Tibial nerve (tissue), 4 donors: ENCODE data around the gene KLHL13.

ENCODE experiments used
- EP300 ChIP-seq, 2 donors: sonication (generic); formaldehyde crosslinking; IDR thresholded peaks; one replicate each; pipeline ENCODE4 v1.6.1; 2017; ENCODE audit warnings: antibody characterized with exemption in 2 of 2, mild to moderate bottlenecking in 1 of 2
- TF ChIP-seq, protein P1 (sequence below), 5 experiments: fragments of 200-600 bp in 3 of 5; fragments of 450-650 bp in 2 of 5; sonication (generic) in 3 of 5; IDR thresholded peaks; one replicate each; pipeline ENCODE4 v1.5.1; 2016 to 2019; ENCODE audit warnings: antibody characterized with exemption in 5 of 5, mild to moderate bottlenecking in 3 of 5, moderate library complexity in 2 of 5

- TF ChIP-seq, protein P1, sequence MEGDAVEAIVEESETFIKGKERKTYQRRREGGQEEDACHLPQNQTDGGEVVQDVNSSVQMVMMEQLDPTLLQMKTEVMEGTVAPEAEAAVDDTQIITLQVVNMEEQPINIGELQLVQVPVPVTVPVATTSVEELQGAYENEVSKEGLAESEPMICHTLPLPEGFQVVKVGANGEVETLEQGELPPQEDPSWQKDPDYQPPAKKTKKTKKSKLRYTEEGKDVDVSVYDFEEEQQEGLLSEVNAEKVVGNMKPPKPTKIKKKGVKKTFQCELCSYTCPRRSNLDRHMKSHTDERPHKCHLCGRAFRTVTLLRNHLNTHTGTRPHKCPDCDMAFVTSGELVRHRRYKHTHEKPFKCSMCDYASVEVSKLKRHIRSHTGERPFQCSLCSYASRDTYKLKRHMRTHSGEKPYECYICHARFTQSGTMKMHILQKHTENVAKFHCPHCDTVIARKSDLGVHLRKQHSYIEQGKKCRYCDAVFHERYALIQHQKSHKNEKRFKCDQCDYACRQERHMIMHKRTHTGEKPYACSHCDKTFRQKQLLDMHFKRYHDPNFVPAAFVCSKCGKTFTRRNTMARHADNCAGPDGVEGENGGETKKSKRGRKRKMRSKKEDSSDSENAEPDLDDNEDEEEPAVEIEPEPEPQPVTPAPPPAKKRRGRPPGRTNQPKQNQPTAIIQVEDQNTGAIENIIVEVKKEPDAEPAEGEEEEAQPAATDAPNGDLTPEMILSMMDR (IDR thresholded peaks at IDR 0.05) = no peak
- TF ChIP-seq EP300 (IDR thresholded peaks at IDR 0.05) = no peak
Observed at GRCh38 chrX:118126286-118126685, 9.7 kb upstream of the KLHL13 start.
